Measurements from ENCODE around the gene CORO2B. TPM values are rescaled to one million over a fixed set of nuclear protein-coding genes. Genes with fewer than 3 reads are reported as not detected.

The CORO2B gene
- total and polyA plus RNA-seq, 9 of the 15 experiments (the other 6 are each of a cell fraction or from before 2014, with no cell fraction given) = not detected

DNA sequence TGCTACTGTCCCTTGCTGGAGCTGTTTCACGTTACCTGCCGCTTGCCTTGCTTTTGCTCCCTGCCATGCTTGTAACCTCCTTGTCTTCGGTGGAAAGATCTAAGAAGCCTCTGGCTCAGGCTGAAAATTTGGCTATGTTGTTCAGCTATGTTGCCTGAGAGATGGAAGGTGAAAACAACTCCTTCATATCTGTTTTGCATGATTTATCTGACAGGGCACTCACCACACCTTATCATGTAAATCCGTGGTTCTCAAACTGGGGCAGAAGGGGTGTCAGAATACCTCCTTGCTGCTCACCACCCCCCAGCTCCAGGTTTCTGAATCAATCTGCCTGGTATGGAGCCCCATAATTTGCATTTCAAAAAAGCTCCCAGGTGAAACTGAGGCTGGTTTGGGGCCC is 6.5 kb upstream of the CORO2B start (continued):
- TF ChIP-seq SIN3A (IDR thresholded peaks at IDR 0.05; ENCODE audit: borderline replicate concordance in 2 of 2, control insufficient read depth in 1 of 2, low read depth in 2 of 2, low read length in 2 of 2) = no peak

DNA sequence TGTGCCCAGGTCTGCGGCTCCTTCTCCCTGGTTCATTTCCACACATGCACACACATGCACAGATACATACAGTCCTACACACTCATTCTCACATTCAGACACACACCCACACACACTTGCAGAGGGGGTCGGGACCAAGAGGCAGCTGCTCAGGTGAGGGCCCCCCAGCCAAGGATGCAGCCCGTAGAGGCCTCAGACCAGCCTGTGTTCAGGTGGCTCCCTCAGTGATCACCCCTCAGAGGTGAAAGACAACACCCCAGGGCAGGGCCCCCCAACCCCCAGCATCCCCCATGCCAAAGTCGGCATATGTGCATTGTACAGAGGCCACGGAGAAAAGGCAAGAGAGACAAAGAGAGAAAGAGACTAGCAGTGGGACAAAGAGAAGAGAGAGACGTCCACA is 5.9 kb upstream of the CORO2B start:
- 0% methylated on average over 4 of the region's 6 CpGs for WGBS (ENCODE audit: insufficient coverage, low coverage, missing lambda C conversion rate)
- Histone ChIP-seq H3K4me3 (no peak overlapping the region), H3K36me3 (ENCODE audit: control insufficient read depth, insufficient read depth, low read length) (no peaks in the 10 kb centered on the region), H3K4me2 (ENCODE audit: insufficient read depth, low read length) (no peak overlapping the region), H3K27me3 (ENCODE audit: control insufficient read depth in 2 of 2, insufficient read depth in 2 of 2, low read length in 2 of 2) (peaks cover 9 to 47% of the 10 kb centered on the region in 2 experiments), H3K4me1 (replicated peaks in 1 of 2; ENCODE audit: control insufficient read depth in 2 of 2, insufficient read depth in 2 of 2, low read length in 2 of 2) (no peaks in the 10 kb centered on the region), H3K9me3 (replicated peaks; ENCODE audit: control insufficient read depth, insufficient read depth, low read depth, low read length) (no peaks in the 10 kb centered on the region), H2AFZ (ENCODE audit: low read depth, low read length) (no peak overlapping the region), H3K9ac (ENCODE audit: insufficient read depth in 1 of 2, low read depth in 2 of 2, low read length in 2 of 2) (no peak overlapping the region), H3K27ac (ENCODE audit: extremely low read depth, low read depth, low read length) (no peak overlapping the region), H3K79me2 (ENCODE audit: control insufficient read depth, insufficient read depth, low read length) (no peaks in the 10 kb centered on the region), H4K20me1 (replicated peaks; ENCODE audit: control insufficient read depth, insufficient read depth, low read length) (peaks cover 6% of the 10 kb centered on the region; the same call in 1 of the 2 replicates), H3K9me1 (ENCODE audit: control insufficient read depth, insufficient read depth, low read length) (no peaks in the 10 kb centered on the region)
- TF ChIP-seq KLF16 (IDR thresholded peaks at IDR 0.05) (no peak), NR2C1 (IDR thresholded peaks at IDR 0.05) (no peak), NR2C1 (tag; IDR thresholded peaks at IDR 0.05) (no peak), CTBP1 (IDR thresholded peaks at IDR 0.05; ENCODE audit: borderline replicate concordance) (no peak), SMARCB1 (IDR thresholded peaks at IDR 0.05; ENCODE audit: insufficient read length, low read depth) (no peak), ZNF239 (CRISPR knock-in tag; IDR thresholded peaks at IDR 0.05) (no peak), MCM3 (IDR thresholded peaks at IDR 0.05) (no peak), EGR1 (conservative IDR thresholded peaks at IDR 0.05) (no peak), CHD2 (IDR thresholded peaks at IDR 0.05; ENCODE audit: low read depth, low read length) (no peak)
- TF ChIP-seq, protein P1, sequence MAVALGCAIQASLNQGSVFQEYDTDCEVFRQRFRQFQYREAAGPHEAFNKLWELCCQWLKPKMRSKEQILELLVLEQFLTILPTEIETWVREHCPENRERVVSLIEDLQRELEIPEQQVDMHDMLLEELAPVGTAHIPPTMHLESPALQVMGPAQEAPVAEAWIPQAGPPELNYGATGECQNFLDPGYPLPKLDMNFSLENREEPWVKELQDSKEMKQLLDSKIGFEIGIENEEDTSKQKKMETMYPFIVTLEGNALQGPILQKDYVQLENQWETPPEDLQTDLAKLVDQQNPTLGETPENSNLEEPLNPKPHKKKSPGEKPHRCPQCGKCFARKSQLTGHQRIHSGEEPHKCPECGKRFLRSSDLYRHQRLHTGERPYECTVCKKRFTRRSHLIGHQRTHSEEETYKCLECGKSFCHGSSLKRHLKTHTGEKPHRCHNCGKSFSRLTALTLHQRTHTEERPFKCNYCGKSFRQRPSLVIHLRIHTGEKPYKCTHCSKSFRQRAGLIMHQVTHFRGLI (CRISPR knock-in tag; IDR thresholded peaks at IDR 0.05) = no peak
- TF ChIP-seq, protein P2, sequence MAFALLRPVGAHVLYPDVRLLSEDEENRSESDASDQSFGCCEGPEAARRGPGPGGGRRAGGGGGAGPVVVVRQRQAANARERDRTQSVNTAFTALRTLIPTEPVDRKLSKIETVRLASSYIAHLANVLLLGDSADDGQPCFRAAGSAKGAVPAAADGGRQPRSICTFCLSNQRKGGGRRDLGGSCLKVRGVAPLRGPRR (CRISPR knock-in tag; IDR thresholded peaks at IDR 0.05) = no peak
- TF ChIP-seq, protein P3, sequence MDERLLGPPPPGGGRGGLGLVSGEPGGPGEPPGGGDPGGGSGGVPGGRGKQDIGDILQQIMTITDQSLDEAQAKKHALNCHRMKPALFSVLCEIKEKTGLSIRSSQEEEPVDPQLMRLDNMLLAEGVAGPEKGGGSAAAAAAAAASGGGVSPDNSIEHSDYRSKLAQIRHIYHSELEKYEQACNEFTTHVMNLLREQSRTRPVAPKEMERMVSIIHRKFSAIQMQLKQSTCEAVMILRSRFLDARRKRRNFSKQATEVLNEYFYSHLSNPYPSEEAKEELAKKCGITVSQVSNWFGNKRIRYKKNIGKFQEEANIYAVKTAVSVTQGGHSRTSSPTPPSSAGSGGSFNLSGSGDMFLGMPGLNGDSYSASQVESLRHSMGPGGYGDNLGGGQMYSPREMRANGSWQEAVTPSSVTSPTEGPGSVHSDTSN (CRISPR knock-in tag; IDR thresholded peaks at IDR 0.05; ENCODE audit: low read depth) = no peak
- TF ChIP-seq, protein P3 (tag; conservative IDR thresholded peaks at IDR 0.05; ENCODE audit: low read depth) = no peak
- in situ Hi-C loops (cut with MboI) (no loop called here), intact Hi-C loops (cut with micrococcal nuclease) (no loop called here)
- ChIA-PET POLR2A (no interaction called here), CTCF (ENCODE audit: low intra/inter-chr PET ratio) (no interaction called here)
- no peak for ATAC-seq
- no TSS peak for BruUV-seq (replicated peaks)
- no peak for DNase-seq (ENCODE audit: extremely low read depth in 1 of 4, low spot score in 3 of 4)
- no peak for FAIRE-seq

All from K562 (cell line).